ENCODE measurements around the gene MYO5A.
"Not testable (repeated sequence)": the region's sequence is repeated elsewhere in the genome, so short reads cannot be mapped to it uniquely, and the experiment has no call there.

Gene MYO5A

GRCh38 chr15:52528564-52529340 lies at the start of gene MYO5A:
Gene MYO5A (minus strand): TSS chr15:52528880. CDS start chr15:52528806, 74 bp downstream.
- DNase-seq (ENCODE audit: low read depth, low spot score) = peak; percentile 42

DNA sequence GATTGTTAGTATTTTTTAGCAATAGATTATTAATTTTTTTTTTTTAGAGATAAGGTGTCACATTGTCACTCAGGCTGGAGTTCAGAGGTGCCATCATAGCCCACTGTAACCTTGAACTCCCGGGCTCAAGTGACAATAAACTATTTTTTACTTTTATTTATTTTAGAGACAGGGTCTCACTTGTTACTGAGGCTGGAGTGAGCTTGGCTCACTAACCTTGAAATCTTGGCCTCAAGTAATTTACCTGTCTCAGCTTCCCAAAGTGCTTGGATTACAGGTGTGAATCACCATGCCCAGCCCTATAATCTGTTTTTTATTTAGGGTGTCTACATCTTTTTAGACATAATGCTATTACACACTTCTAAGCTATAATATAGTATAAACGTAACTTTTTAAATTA lies 48.0 kb upstream of the MYO5A start:
- DNase-seq (ENCODE audit: low read depth, low spot score) = no peak

DNA sequence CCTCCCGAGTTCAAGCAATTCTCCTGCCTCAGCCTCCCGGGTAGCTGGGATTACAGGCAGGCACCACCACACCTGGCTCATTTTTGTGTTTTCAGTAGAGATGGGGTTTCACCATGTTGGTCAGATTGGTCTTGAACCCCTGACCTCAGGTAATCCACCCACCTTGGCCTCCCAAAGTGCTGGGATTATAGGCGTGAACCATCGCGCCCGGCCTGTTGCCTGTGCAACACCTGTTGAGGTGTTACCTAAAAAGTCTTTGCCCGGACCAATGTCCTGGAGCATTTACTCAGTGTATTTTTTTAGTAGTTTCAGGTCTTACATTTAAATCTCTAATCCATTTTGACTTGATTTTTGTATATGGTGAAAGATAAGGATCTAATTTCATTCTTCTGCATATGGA lies 46.9 kb upstream of the MYO5A start:
- not testable (repeated sequence) for DNase-seq (ENCODE audit: low read depth, low spot score)

DNA sequence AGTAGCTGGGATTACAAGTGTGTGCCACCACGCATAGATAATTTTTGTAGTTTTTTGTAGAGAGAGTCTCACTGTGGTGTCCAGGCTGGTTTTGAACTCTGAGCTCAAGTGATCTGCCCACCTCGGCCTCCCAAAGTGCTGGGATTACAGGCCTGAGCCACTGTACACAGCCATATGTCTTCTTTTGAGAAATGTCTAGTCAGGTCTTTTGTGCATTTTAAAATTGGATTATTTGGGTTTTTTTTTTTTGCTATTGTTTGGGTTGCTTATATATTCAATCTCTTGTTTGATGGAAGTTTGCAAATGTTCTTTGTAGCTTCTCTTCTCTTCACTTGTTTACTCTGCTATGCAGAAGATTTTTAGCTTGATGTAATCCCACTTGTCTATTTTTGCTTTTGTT lies 46.4 kb upstream of the MYO5A start:
- no peak for DNase-seq (ENCODE audit: low read depth, low spot score)

DNA sequence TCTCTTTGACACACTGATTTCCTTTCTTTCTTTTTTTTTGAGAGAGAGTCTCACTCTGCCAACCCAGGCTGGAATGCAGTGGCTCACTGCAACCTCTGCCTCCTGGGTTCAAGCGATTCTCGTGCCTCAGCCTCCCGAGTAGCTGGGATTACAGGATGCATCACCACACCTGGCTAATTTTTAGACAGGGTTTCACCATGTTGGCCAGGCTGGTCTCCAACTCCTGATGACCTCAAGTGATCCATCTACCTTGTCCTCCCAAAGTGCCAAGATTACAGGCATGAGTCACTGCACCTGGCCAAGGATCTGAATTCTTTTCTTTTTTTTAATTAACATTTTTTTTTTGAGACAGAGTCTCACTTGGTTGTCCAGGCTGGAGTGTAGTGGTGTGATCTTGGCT lies 45.9 kb upstream of the MYO5A start:
- DNase-seq (ENCODE audit: low read depth, low spot score) = not testable (repeated sequence)

- peak; percentile 61 for DNase-seq (ENCODE audit: low read depth, low spot score)
These were observed 40.2 kb upstream of the MYO5A start, which contains the start of gene ARPP19 for GRCh38 chr15:52568601-52569585. Gene ARPP19 (minus strand): TSS chr15:52569030. CDS start chr15:52568892, 138 bp downstream.

DNA sequence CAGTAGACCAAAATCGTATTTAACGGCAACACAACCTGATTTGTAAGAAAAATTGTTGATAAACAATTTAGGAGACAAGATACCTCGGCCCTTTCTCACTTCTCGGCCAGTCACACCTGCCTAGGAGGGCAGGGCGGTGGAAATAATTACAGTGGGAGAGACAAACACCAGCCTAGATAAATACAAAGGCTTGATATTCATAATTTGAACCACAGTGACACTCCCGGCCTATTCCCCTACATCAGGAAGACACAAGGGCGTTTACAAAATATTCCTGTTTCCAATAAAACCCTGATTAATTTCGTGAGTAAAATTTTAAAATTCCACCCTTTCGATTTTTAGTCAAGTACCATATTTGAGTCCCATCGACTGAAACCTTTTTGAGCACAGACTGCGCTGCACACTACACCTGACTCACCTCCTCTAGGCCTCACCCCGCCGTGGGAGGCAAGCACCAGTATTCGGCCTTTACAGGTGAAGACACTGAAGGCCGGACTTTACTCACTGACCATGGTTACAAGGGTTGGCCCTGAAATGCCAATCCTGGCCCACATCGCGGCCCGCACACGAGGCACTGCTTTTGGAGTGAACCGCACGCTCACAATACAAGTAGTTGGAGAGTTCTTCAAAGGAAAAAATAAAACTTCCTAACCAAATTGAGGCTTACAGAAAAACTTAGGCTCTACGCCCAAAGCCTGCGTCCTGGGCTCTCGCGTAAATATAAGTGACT lies 39.4 kb upstream of the MYO5A start:
- DNase-seq (ENCODE audit: low read depth, low spot score) = peak; percentile 6

DNA sequence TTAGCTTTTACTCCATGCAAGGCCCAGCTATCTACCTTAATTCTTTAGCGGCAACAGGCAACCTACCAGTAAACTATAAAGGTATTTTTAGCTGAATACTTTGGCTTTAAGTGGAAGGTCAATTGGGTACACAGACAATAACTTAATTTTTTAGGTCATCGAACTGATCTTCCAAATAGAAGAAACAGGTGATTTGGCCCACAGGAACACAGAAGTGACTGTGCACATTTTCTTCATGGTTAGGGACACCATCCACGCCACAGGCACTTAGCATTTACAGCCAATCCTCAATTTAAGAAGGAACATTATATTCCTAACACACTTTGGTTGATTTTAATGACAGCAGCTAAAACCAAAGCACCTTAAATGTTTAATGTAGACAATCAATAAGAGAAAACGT lies 38.2 kb upstream of the MYO5A start:
- no peak for DNase-seq (ENCODE audit: low read depth, low spot score)

- DNase-seq (ENCODE audit: low read depth, low spot score) = not testable (repeated sequence)
These were observed 37.0 kb upstream of the MYO5A start for GRCh38 chr15:52565417-52566358.

GRCh38 chr15:52563501-52564060 lies 34.9 kb upstream of the MYO5A start:
- no peak for DNase-seq (ENCODE audit: low read depth, low spot score)

- no peak for DNase-seq (ENCODE audit: low read depth, low spot score)
These were observed 30.9 kb upstream of the MYO5A start for GRCh38 chr15:52559575-52559974.

DNA sequence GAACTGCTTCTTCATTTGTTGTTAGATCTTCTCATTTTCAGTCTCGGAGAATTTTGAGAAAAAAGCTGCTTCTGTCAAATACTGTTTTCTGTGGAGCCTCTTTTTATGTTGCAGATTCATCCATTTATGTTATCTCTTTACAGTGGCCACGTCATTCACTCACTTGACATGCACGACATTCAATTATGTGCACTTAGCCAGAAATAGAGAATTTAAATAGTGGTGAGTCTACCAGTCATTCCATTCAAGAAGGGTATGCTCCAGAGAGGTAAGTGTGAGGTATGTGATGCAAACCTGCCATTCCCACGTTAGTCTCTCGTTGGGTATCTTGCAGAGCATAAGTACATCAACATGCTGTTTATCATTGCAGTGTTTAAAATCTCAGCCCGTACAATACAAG lies 30.3 kb upstream of the MYO5A start:
- no peak for DNase-seq (ENCODE audit: low read depth, low spot score)

DNA sequence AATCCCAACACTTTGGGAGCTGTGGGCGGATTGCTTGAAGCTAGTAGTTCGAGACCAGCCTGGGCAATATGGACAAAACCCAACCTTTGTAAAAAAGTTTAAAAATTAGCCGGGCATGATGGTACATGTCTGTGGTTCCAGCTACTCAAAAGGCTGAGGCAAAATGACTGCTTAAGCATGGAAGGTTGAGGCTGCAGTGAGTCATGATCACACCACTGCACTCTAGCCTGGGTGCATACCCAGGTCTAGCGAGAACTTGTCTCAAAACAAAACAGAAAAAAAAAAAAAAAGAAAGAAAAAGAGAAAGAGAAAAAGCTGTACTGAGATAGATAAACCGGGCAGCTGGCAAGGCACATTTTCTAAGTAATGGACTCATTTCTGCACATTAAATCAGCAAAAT lies 29.5 kb upstream of the MYO5A start:
- no peak for DNase-seq (ENCODE audit: low read depth, low spot score)

- DNase-seq (ENCODE audit: low read depth, low spot score) = no peak
These were observed 28.6 kb upstream of the MYO5A start for GRCh38 chr15:52557274-52557641.

DNA sequence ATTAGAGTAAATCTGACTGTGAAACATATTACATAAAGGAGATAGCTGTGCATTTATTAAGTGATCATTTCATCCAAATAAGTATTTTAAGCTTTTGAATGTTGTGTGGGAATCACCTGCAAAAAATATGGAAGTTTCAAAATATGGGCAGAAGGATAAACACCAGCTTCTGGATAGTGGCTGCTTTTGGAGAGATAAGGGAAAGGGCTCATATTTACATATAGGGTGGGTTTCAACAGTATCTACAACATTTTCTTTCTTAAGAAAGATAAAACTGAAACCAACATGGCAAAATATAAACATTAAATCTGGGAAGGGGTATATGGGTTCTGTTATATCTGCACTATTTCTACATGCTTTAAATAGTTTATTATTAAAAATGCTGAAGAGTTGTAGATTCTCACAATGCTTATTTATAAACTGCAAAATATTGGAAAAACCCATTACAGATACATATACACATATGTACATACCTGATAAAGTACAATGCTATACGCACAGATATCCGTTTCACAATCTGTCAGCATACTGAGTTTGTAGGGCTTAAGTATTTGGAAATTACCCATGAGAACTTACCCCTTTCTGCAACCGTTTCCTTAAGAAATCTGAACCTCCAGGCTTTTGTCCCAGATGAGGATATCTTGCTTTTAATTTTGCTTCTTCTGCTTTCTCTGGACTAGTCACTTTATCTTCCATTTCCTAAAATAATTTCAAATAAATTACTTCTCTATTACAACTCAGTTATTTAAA lies 28.0 kb upstream of the MYO5A start:
- DNase-seq (ENCODE audit: low read depth, low spot score) = no peak

DNA sequence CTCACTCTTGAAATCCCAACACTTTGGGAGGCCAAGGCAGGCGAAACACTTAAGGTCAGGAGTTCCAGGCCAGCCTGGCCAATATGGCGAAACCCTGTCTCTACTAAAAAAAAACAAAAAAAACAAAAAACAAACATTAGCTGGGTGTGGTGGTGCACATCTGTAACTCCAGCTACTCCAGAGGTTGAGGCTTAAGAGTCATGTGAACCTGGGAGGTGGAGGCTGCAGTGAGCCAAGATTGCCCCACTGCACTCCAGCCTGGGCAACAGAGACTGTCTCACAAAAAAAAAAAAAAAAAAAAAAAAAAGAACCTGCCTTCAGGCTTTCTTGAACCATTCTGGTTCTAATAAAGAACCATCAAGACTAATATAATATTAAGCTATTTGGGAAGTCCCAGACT lies 23.6 kb upstream of the MYO5A start:
- no peak for DNase-seq (ENCODE audit: low read depth, low spot score)

DNA sequence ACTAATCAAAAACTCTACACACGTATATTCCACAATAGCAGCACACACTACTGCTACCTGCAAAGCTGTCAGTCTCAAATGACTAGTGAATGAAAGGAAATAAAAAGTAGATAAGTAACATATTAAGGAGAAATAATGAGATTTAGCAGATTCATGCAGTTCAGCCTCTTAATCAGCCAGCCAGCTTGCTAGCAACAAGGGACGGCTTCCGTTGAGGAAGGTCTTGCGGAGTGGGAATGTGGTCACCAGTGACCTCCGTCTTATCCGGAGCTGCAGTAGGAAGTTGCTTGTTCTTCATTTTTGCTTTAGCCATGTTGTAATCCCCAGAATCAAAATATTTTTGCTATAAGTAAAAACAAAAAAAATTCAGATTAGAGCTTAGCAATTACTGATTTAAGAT lies 23.1 kb upstream of the MYO5A start:
- DNase-seq (ENCODE audit: low read depth, low spot score) = no peak

DNA sequence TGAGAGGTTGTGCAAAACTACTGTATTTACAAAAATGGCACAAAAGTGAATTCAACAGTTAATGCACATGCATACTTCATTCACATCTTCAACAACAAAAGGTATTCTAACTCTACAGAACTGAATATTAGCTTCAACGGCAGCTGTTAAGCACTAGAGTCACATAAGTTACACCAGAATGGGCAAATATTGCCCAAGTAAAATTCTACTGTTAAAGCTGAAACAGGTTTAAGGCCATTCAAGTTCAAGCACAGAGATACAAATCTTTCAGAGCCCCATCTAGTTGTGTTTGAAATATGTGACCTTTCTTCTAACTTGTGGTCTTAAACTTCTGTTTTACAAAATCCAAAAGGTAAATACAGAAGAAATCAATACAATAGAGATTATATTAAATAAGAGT lies 22.5 kb upstream of the MYO5A start:
- not testable (repeated sequence) for DNase-seq (ENCODE audit: low read depth, low spot score)

- no peak for DNase-seq (ENCODE audit: low read depth, low spot score)
These were observed 17.5 kb upstream of the MYO5A start for GRCh38 chr15:52546031-52546751.
